H1 (cell line): ENCODE data around the gene PSMB5. TPM values are rescaled to one million over a fixed set of nuclear protein-coding genes. Genes with fewer than 3 reads are reported as not detected.

ENCODE experiments used
- CTCF ChIA-PET: fragments of 300-600 bp; sonication (Branson Sonifier 250); formaldehyde crosslinking; loops from one replicate; lab custom pipeline; 2021; ENCODE audit not compliant: partially characterized antibody; lab: Charles Lee
- POLR2A ChIA-PET: fragments of 300-600 bp; sonication (Branson Sonifier 250); formaldehyde crosslinking; loops from one replicate; lab custom pipeline; 2021; ENCODE audit warnings: inconsistent platforms; ENCODE audit not compliant: partially characterized antibody; lab: Charles Lee
- DNase-seq, 2 experiments: peaks; one replicate each; pipeline versions ENCODE4 v3.0.0 to v3.0.0-alpha.2; 2010 to 2022; ENCODE audit warnings: low spot score in 2 of 2, low read depth in 1 of 2, mixed read lengths in 1 of 2
- FAIRE-seq: peaks from 2 replicates; lab custom pipeline; 2011; peaks lifted over from hg19 to GRCh38; lab: Jason Lieb, UNC
- H2AFZ ChIP-seq: 2 replicates; pipeline ENCODE4 v1.8.1; 2012; ENCODE audit warnings: low read length, inconsistent platforms
- H2AK5ac ChIP-seq: 2 replicates; pipeline ENCODE4 v1.6.1; 2013; ENCODE audit warnings: low read depth, low read length
- H2BK120ac ChIP-seq: replicated peaks from 2 replicates; pipeline ENCODE3; 2013; ENCODE audit warnings: low read depth, low read length, inconsistent platforms
- H2BK12ac ChIP-seq: 2 replicates; pipeline ENCODE4 v1.6.1; 2013; ENCODE audit warnings: low read depth, low read length
- H2BK15ac ChIP-seq: 2 replicates; pipeline ENCODE4 v1.6.1; 2013; ENCODE audit warnings: low read length
- H2BK20ac ChIP-seq: 2 replicates; pipeline ENCODE4 v1.6.1; 2013; ENCODE audit warnings: low read length
- H2BK5ac ChIP-seq: 2 replicates; pipeline ENCODE4 v1.6.1; 2013; ENCODE audit warnings: low read depth, low read length
- H3K14ac ChIP-seq: 2 replicates; pipeline ENCODE4 v1.6.1; 2013; ENCODE audit warnings: inconsistent platforms; ENCODE audit not compliant: insufficient read length
- H3K18ac ChIP-seq: 2 replicates; pipeline ENCODE4 v1.6.1; 2013; ENCODE audit warnings: low read length; ENCODE audit errors: extremely low read depth
- H3K23ac ChIP-seq: 2 replicates; pipeline ENCODE4 v1.6.1; 2013; ENCODE audit warnings: inconsistent platforms; ENCODE audit not compliant: insufficient read length
- H3K23me2 ChIP-seq: 2 replicates; pipeline ENCODE4 v1.6.1; 2013; ENCODE audit warnings: low read depth, low read length
- H3K27ac ChIP-seq: 2 replicates; pipeline ENCODE4 v1.6.1; 2011; ENCODE audit warnings: low read depth, low read length, inconsistent platforms
- H3K27me3 ChIP-seq, 4 experiments: replicated peaks in 1 of 4; 1 replicate in 1 of 4; 2 replicates in 3 of 4; pipeline versions ENCODE4 v1.6.1 to v1.8.1; 2011 to 2013; ENCODE audit warnings: low read length in 3 of 4, mild to moderate bottlenecking in 3 of 4, inconsistent platforms in 2 of 4, mixed read lengths in 2 of 4, moderate library complexity in 1 of 4; ENCODE audit not compliant: control insufficient read depth in 3 of 4, insufficient read depth in 3 of 4; ENCODE audit errors: extremely low read depth in 1 of 4
- H3K36me3 ChIP-seq, 4 experiments: 2 replicates each; pipeline versions ENCODE4 v1.6.1 to v1.8.1; 2011 to 2013; ENCODE audit warnings: mild to moderate bottlenecking in 4 of 4, low read length in 3 of 4, moderate library complexity in 2 of 4, control low read depth in 1 of 4, inconsistent platforms in 1 of 4; ENCODE audit not compliant: insufficient read depth in 4 of 4, control insufficient read depth in 2 of 4
- H3K4ac ChIP-seq: replicated peaks from 2 replicates; pipeline ENCODE3; 2013; ENCODE audit warnings: low read length, low read depth, mixed read lengths, inconsistent platforms; ENCODE audit not compliant: insufficient read length
- H3K4me1 ChIP-seq, 4 experiments: replicated peaks in 1 of 4; 1 replicate in 1 of 4; 2 replicates in 3 of 4; pipeline versions ENCODE4 v1.6.1 to v1.8.1; 2011 to 2013; ENCODE audit warnings: low read length in 3 of 4, inconsistent platforms in 2 of 4, mixed read lengths in 1 of 4; ENCODE audit not compliant: insufficient read depth in 4 of 4, control insufficient read depth in 3 of 4
- H3K4me2 ChIP-seq, 2 experiments: 2 replicates each; pipeline versions ENCODE4 v1.6.1 to v1.8.1; 2011 to 2013; ENCODE audit warnings: low read depth in 2 of 2, low read length in 2 of 2, control low read depth in 1 of 2, inconsistent platforms in 1 of 2, mild to moderate bottlenecking in 1 of 2; ENCODE audit not compliant: insufficient read depth in 1 of 2
- H3K4me3 ChIP-seq, 4 experiments: fragments of 200-600, 300-600 bp in 1 of 4; sonication (generic), shearing (Covaris generic), sonication (Bioruptor Twin) in 1 of 4; 2 replicates each; pipeline versions ENCODE4 v1.5.1 to v1.8.1; 2011 to 2016; ENCODE audit warnings: low read length in 4 of 4, low read depth in 3 of 4, control low read depth in 2 of 4, inconsistent platforms in 2 of 4, mild to moderate bottlenecking in 2 of 4, mixed read lengths in 1 of 4, moderate library complexity in 1 of 4; ENCODE audit not compliant: insufficient read depth in 2 of 4; ENCODE audit errors: extremely low read depth in 1 of 4
- H3K56ac ChIP-seq: replicated peaks from 2 replicates; pipeline ENCODE3; 2013; ENCODE audit warnings: low read depth, mild to moderate bottlenecking, mixed read lengths, low read length, inconsistent platforms; ENCODE audit not compliant: insufficient read length
- H3K79me1 ChIP-seq: 2 replicates; pipeline ENCODE4 v1.6.1; 2013; ENCODE audit warnings: low read depth, low read length, control low read depth
- H3K79me2 ChIP-seq, 2 experiments: 2 replicates each; pipeline versions ENCODE4 v1.6.1 to v1.8.1; 2012 to 2013; ENCODE audit warnings: low read length in 2 of 2, mild to moderate bottlenecking in 2 of 2, inconsistent platforms in 1 of 2; ENCODE audit not compliant: insufficient read depth in 2 of 2, control insufficient read depth in 1 of 2
- H3K9ac ChIP-seq, 4 experiments: replicated peaks in 1 of 4; 1 replicate in 1 of 4; 2 replicates in 3 of 4; pipeline versions ENCODE4 v1.6.1 to v1.8.1; 2011 to 2013; ENCODE audit warnings: low read depth in 3 of 4, low read length in 3 of 4, control low read depth in 2 of 4, mild to moderate bottlenecking in 2 of 4, moderate library complexity in 2 of 4, inconsistent platforms in 1 of 4; ENCODE audit errors: extremely low read depth in 1 of 4
- H3K9me3 ChIP-seq, 2 experiments: 2 replicates each; pipeline versions ENCODE4 v1.6.1 to v1.8.1; 2012 to 2013; ENCODE audit warnings: mild to moderate bottlenecking in 2 of 2, moderate library complexity in 2 of 2, control low read depth in 1 of 2, inconsistent platforms in 1 of 2, low read depth in 1 of 2, low read length in 1 of 2, mixed read lengths in 1 of 2; ENCODE audit not compliant: insufficient read depth in 2 of 2
- H4K20me1 ChIP-seq, 2 experiments: replicated peaks in 1 of 2; 2 replicates each; pipeline versions ENCODE3 to v1.8.1; 2011 to 2013; ENCODE audit warnings: inconsistent platforms in 2 of 2, low read length in 2 of 2, mild to moderate bottlenecking in 1 of 2; ENCODE audit not compliant: insufficient read depth in 2 of 2, control insufficient read depth in 1 of 2
- H4K5ac ChIP-seq: 2 replicates; pipeline ENCODE4 v1.6.1; 2013; ENCODE audit warnings: low read length, low read depth, mixed read lengths, inconsistent platforms; ENCODE audit not compliant: insufficient read length
- H4K8ac ChIP-seq: 2 replicates; pipeline ENCODE4 v1.8.0; 2013; ENCODE audit warnings: mild to moderate bottlenecking, moderate library complexity, low read length, inconsistent platforms; ENCODE audit not compliant: insufficient read depth; ENCODE audit errors: extremely low read depth
- H4K91ac ChIP-seq: replicated peaks from 2 replicates; pipeline ENCODE3; 2013; ENCODE audit warnings: low read length, mixed read lengths, inconsistent platforms; ENCODE audit not compliant: insufficient read length
- EP300 ChIP-seq, 2 experiments: IDR thresholded peaks; 1 replicate in 1 of 2; 2 replicates in 1 of 2; pipeline ENCODE4 v1.6.1; 2011 to 2012; ENCODE audit warnings: low read depth in 2 of 2, low read length in 2 of 2, mild to moderate bottlenecking in 2 of 2, borderline replicate concordance in 1 of 2, inconsistent platforms in 1 of 2, moderate library complexity in 1 of 2
- FOSL1 ChIP-seq: IDR thresholded peaks from 2 replicates; pipeline ENCODE4 v1.6.1; 2011; ENCODE audit warnings: mild to moderate bottlenecking, low read depth, low read length, moderate library complexity; ENCODE audit not compliant: insufficient read depth
- JUN ChIP-seq: IDR thresholded peaks from 2 replicates; pipeline ENCODE4 v1.6.1; 2011; ENCODE audit warnings: low read depth, mild to moderate bottlenecking, improper control_type of control experiment, low read length
- NANOG ChIP-seq: IDR thresholded peaks from 2 replicates; pipeline ENCODE4 v1.6.1; 2011; ENCODE audit warnings: low read length, low read depth, mild to moderate bottlenecking, inconsistent platforms; ENCODE audit not compliant: insufficient read depth, poor library complexity, severe bottlenecking
- POLR2AphosphoS5 ChIP-seq: IDR thresholded peaks from 2 replicates; pipeline ENCODE4 v1.6.1; 2011; ENCODE audit warnings: low read depth, low read length
- RFX5 ChIP-seq: IDR thresholded peaks from 2 replicates; pipeline ENCODE4 v1.6.1; 2011; ENCODE audit warnings: low read depth, low read length, improper control_type of control experiment, borderline replicate concordance
- SIN3A ChIP-seq, 2 experiments: IDR thresholded peaks in 1 of 2; conservative IDR thresholded peaks in 1 of 2; 2 replicates each; pipeline ENCODE4 v1.6.1; 2011 to 2012; ENCODE audit warnings: low read length in 2 of 2, improper control_type of control experiment in 1 of 2, low read depth in 1 of 2, mild to moderate bottlenecking in 1 of 2
- SIX5 ChIP-seq: IDR thresholded peaks from 2 replicates; pipeline ENCODE4 v1.6.1; 2011; ENCODE audit warnings: mild to moderate bottlenecking, low read depth, low read length
- ZNF274 ChIP-seq: IDR thresholded peaks from 2 replicates; pipeline ENCODE4 v1.7.0; 2012; ENCODE audit warnings: low read length, borderline replicate concordance; ENCODE audit errors: extremely low read depth
- WGBS, 2 experiments: shearing (Covaris generic) in 1 of 2; methylation state at CpG; one replicate each; pipeline versions ENCODE4 v1.1.6 to v1.1.7; 2013 to 2015; ENCODE audit warnings: low lambda C conversion rate in 2 of 2, mixed read lengths in 2 of 2, inconsistent platforms in 1 of 2, low coverage in 1 of 2, missing lambda C conversion rate in 1 of 2; ENCODE audit not compliant: insufficient replicate concordance in 2 of 2, insufficient coverage in 1 of 2, insufficient read length in 1 of 2; ENCODE audit errors: extremely low coverage in 1 of 2, missing lambda C conversion rate in 1 of 2; 5-methylcytosine and 5-hydroxymethylcytosine counted together
- polyA plus RNA-seq, 7 experiments: library from polyadenylated mRNA; depleted of rRNA in 3 of 7; stranded (reverse) in 5 of 7; unstranded in 2 of 7; fragments of >200 nt in 5 of 7; fragments of 200-250 nt in 2 of 7; gene quantifications; 1 replicate in 5 of 7; 2 replicates in 1 of 7; 4 replicates in 1 of 7; pipeline versions ENCODE4 v1.2.1 to v1.2.3, GENCODE V29; 2011 to 2013; ENCODE audit warnings: missing spikeins in 2 of 7, mixed read lengths in 2 of 7
- total RNA-seq: library from RNA; stranded (reverse); fragmentation: NEBNext Ultra II Directional; extraction: Animal tissue kit (Norgen Biotek cat#: 25700); gene quantifications from 2 replicates; pipeline ENCODE4 v1.2.1, GENCODE V29; 2021
- TF ChIP-seq, protein P1 (sequence below): IDR thresholded peaks from 2 replicates; pipeline ENCODE4 v1.6.1; 2011; ENCODE audit warnings: low read length, improper control_type of control experiment

PSMB5 gene
- total and polyA plus RNA-seq, 2 of the 8 experiments (the other 6 are each of a cell fraction or from before 2014, with no cell fraction given): 254 to 510 TPM

- no peak for FAIRE-seq
- Histone ChIP-seq H3K14ac (no peak overlapping the region), H3K9me3 (no peaks in the 10 kb centered on the region), H3K4me1 (peaks cover 0 to 3% (median 1%) of the 10 kb centered on the region in 4 experiments; a peak in 2 of 7 replicates), H3K79me2 (peaks cover 0 to 24% of the 10 kb centered on the region in 2 experiments; a peak in 3 of 4 replicates), H3K23ac (no peak overlapping the region), H2BK20ac (no peak overlapping the region), H2AK5ac (no peak overlapping the region), H2BK5ac (peak overlapping the region; percentile 100; the same call in 1 of the 2 replicates), H3K56ac (no peak overlapping the region), H3K23me2 (peaks cover 3% of the 10 kb centered on the region), H2AFZ (no peak overlapping the region), H3K9ac (peak overlapping the region; percentile 75 to 99 (median 96)), H3K36me3 (peaks cover 2 to 42% (median 28%) of the 10 kb centered on the region in 4 experiments), H4K8ac (peak overlapping the region; percentile 97; the same call in 1 of the 2 replicates), H3K4me3 (peak overlapping the region; percentile 79 to 95 (median 88)), H3K27me3 (no peaks in the 10 kb centered on the region), H2BK15ac (no peak overlapping the region), H3K79me1 (peaks cover 5% of the 10 kb centered on the region), H4K20me1 (peaks cover 0 to 2% of the 10 kb centered on the region in 2 experiments), H2BK12ac (peak overlapping the region; percentile 60; the same call in 1 of the 2 replicates), H3K4ac (no peak overlapping the region), H3K4me2 (peak overlapping the region; percentile 75 to 78), H3K18ac (peak overlapping the region; percentile 97; the same call in 1 of the 2 replicates), H2BK120ac (no peak overlapping the region), H3K27ac (peak overlapping the region; percentile 98), H4K5ac (no peak overlapping the region), H4K91ac (no peak overlapping the region)
- DNase-seq: no peak
- 42 to 100% methylated on average over 1 to 16 of the region's 17 CpGs for WGBS, 2 experiments
- ChIA-PET POLR2A (interaction anchor here (0.6 to 8.3 kb wide), 20 partner anchors 10 to 342 kb away, joined by 3 to 94 read pairs (median 8); partner anchors contain the start of genes ACIN1, AJUBA, C14orf119 and CDH24), CTCF (interaction anchor here (0.5 to 3.0 kb wide), 10 partner anchors 11 to 464 kb away, joined by 3 to 19 read pairs (median 5); partner anchors contain the start of gene AJUBA)
- TF ChIP-seq ZNF274 (no peak), JUN (no peak), RFX5 (no peak), SIN3A (conservative IDR thresholded peaks at IDR 0.05 in 1 of 2, IDR thresholded peaks at IDR 0.05 in 1 of 2; ENCODE audit: low read depth in 1 of 2, low read length in 2 of 2) (no peak), SIX5 (no peak), FOSL1 (no peak), POLR2AphosphoS5 (no peak), NANOG (no peak), EP300 (IDR thresholded peaks at IDR 0.05; ENCODE audit: borderline replicate concordance in 1 of 2, low read depth in 2 of 2, low read length in 2 of 2) (no peak)
- TF ChIP-seq, protein P1, sequence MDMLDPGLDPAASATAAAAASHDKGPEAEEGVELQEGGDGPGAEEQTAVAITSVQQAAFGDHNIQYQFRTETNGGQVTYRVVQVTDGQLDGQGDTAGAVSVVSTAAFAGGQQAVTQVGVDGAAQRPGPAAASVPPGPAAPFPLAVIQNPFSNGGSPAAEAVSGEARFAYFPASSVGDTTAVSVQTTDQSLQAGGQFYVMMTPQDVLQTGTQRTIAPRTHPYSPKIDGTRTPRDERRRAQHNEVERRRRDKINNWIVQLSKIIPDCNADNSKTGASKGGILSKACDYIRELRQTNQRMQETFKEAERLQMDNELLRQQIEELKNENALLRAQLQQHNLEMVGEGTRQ: no peak
These were observed 751 bp downstream of the PSMB5 start for GRCh38 chr14:23033801-23034497.
